GM23338 (cell line): ENCODE results near the gene CTNNA2. TPM values are rescaled to one million over a fixed set of nuclear protein-coding genes. Genes with fewer than 3 reads are reported as not detected.

Experiments
- ATAC-seq: fragments of 200-7000 bp; cut with Tn5 transposase; 3 replicates; pipeline ENCODE4 v1.9.1; 2020
- DNase-seq: peaks from one replicate; pipeline ENCODE4 v3.0.0-alpha.2; 2015; ENCODE audit warnings: low spot score
- H2AFZ ChIP-seq: fragments of 200-600 bp; sonication (generic); 2 replicates; pipeline ENCODE4 v1.8.0; 2016; ENCODE audit warnings: antibody characterized with exemption, mild to moderate bottlenecking, moderate library complexity
- H3F3A ChIP-seq: fragments of 200-600 bp; sonication (generic); replicated peaks from 2 replicates; pipeline ENCODE4 v1.8.0; 2017; ENCODE audit warnings: antibody characterized with exemption, mixed run types, low read depth
- H3K27ac ChIP-seq: fragments of 200-600 bp; sonication (generic); 2 replicates; pipeline ENCODE4 v1.6.1; 2016; ENCODE audit warnings: low read depth
- H3K27me3 ChIP-seq: fragments of 200-600 bp; sonication (generic); 2 replicates; pipeline ENCODE4 v1.8.0; 2016; ENCODE audit warnings: mild to moderate bottlenecking, mixed run types, moderate library complexity; ENCODE audit not compliant: insufficient read depth
- H3K36me3 ChIP-seq: fragments of 200-600 bp; sonication (generic); 2 replicates; pipeline ENCODE4 v1.8.0; 2016; ENCODE audit warnings: mild to moderate bottlenecking; ENCODE audit not compliant: insufficient read depth
- H3K4me1 ChIP-seq: fragments of 200-600 bp; sonication (generic); 2 replicates; pipeline ENCODE4 v1.8.0; 2016; ENCODE audit warnings: mild to moderate bottlenecking, moderate library complexity; ENCODE audit not compliant: insufficient read depth
- H3K4me2 ChIP-seq: fragments of 200-600 bp; sonication (generic); 2 replicates; pipeline ENCODE4 v1.7.1; 2017; ENCODE audit warnings: mixed run types
- H3K4me3 ChIP-seq: fragments of 200-600 bp; sonication (generic); 2 replicates; pipeline ENCODE4 v1.6.1; 2016; ENCODE audit warnings: mixed run types
- H3K79me2 ChIP-seq: fragments of 200-600 bp; sonication (generic); replicated peaks from 2 replicates; pipeline ENCODE4 v1.8.0; 2017; ENCODE audit warnings: mild to moderate bottlenecking; ENCODE audit not compliant: insufficient read depth
- H3K9me2 ChIP-seq: fragments of 200-600 bp; sonication (generic); 2 replicates; pipeline ENCODE4 v1.8.0; 2017; ENCODE audit not compliant: insufficient read depth
- H4K20me1 ChIP-seq: fragments of 200-600 bp; sonication (generic); replicated peaks from 2 replicates; pipeline ENCODE4 v1.8.0; 2017; ENCODE audit warnings: mild to moderate bottlenecking; ENCODE audit not compliant: insufficient read depth
- H3K27ac Mint-ChIP-seq: 2 replicates; pipeline ENCODE4 v1.8.0; 2020; ENCODE audit warnings: inconsistent platforms, mild to moderate bottlenecking, moderate library complexity, mixed read lengths
- H3K27me3 Mint-ChIP-seq: 3 replicates; pipeline ENCODE4 v1.8.0; 2022; ENCODE audit warnings: low read depth, mild to moderate bottlenecking, moderate library complexity, mixed read lengths, inconsistent platforms; ENCODE audit not compliant: insufficient read depth, poor library complexity
- H3K36me3 Mint-ChIP-seq: 3 replicates; pipeline ENCODE4 v1.8.0; 2021; ENCODE audit warnings: low read depth, mild to moderate bottlenecking, inconsistent platforms, moderate library complexity, mixed read lengths
- H3K4me1 Mint-ChIP-seq: 3 replicates; pipeline ENCODE4 v1.8.0; 2020; ENCODE audit warnings: mild to moderate bottlenecking, inconsistent platforms, mixed read lengths
- H3K4me3 Mint-ChIP-seq: 3 replicates; pipeline ENCODE4 v1.8.0; 2021; ENCODE audit warnings: moderate library complexity, mild to moderate bottlenecking, inconsistent platforms, mixed read lengths
- H3K9me3 Mint-ChIP-seq: 3 replicates; pipeline ENCODE4 v1.8.0; 2020; ENCODE audit warnings: moderate library complexity, mild to moderate bottlenecking, inconsistent platforms, mixed read lengths
- ETS1 ChIP-seq: IDR thresholded peaks from 2 replicates; pipeline ENCODE4 v1.6.1; 2016; ENCODE audit warnings: antibody characterized with exemption
- EZH2 ChIP-seq: fragments of 200-600 bp; sonication (generic); IDR thresholded peaks from one replicate; pipeline ENCODE4 v1.8.0; 2017; ENCODE audit warnings: antibody characterized with exemption, mild to moderate bottlenecking, low read depth; ENCODE audit not compliant: unreplicated experiment
- EZH2phosphoT487 ChIP-seq: fragments of 200-600 bp; sonication (generic); IDR thresholded peaks from one replicate; pipeline ENCODE4 v1.8.1; 2018; ENCODE audit warnings: antibody characterized with exemption; ENCODE audit not compliant: unreplicated experiment
- NANOG ChIP-seq: IDR thresholded peaks from 2 replicates; pipeline ENCODE4 v1.6.1; 2016; ENCODE audit warnings: antibody characterized with exemption, borderline replicate concordance
- POLR2AphosphoS5 ChIP-seq: IDR thresholded peaks from 2 replicates; pipeline ENCODE4 v1.6.1; 2016; ENCODE audit warnings: antibody characterized with exemption, low read depth
- REST ChIP-seq: IDR thresholded peaks from one replicate; pipeline ENCODE4 v1.6.1; 2018; ENCODE audit warnings: antibody characterized with exemption; ENCODE audit not compliant: unreplicated experiment
- ZNF462 ChIP-seq: fragments of 250-450 bp; sonication (Bioruptor Pico); IDR thresholded peaks from 2 replicates; pipeline ENCODE4 v1.5.0; 2020; ENCODE audit warnings: mild to moderate bottlenecking, moderate library complexity
- polyA plus RNA-seq: library from polyadenylated mRNA; unstranded; fragments of >200 nt; fragmentation: Nextera tagmentation; extraction: Ambion mirVana; gene quantifications from 2 replicates; pipeline ENCODE4 v1.2.1, GENCODE V29; 2016
- total RNA-seq: library from RNA; depleted of rRNA; stranded (reverse); fragments of >200 nt; shearing (Covaris generic); gene quantifications from 2 replicates; pipeline ENCODE4 v1.2.3, GENCODE V29; 2014

CTNNA2 gene
- total and polyA plus RNA-seq, 2 experiments from 2014 or later, result 6.4 to 15.6 TPM

- Mint-ChIP-seq H3K27me3 (peaks cover 2% of the 10 kb centered on the region), H3K9me3 (no peaks in the 10 kb centered on the region)
- H3K79me2 ChIP-seq, result no peaks in the 10 kb centered on the region
These were observed 317.6 kb downstream of the CTNNA2 start for GRCh38 chr2:79830501-79830900.

GRCh38 chr2:79831961-79832360 lies 319.1 kb downstream of the CTNNA2 start:
- H3K36me3 Mint-ChIP-seq, result no peaks in the 10 kb centered on the region; the same call in 2 of the 3 replicates
- no peaks in the 10 kb centered on the region for H3K27me3 ChIP-seq
- H3K79me2 ChIP-seq, result no peaks in the 10 kb centered on the region
- no peak overlapping the region for H2AFZ ChIP-seq
- no peaks in the 10 kb centered on the region for H3F3A ChIP-seq
- peaks cover 55% of the 10 kb centered on the region for H3K4me1 ChIP-seq
- peak overlapping the region; percentile 98 for H3K27ac Mint-ChIP-seq
- ATAC-seq, result peak; percentile 46
- peak overlapping the region; percentile 42 for H3K4me2 ChIP-seq
- no peak overlapping the region for H3K4me3 ChIP-seq
- H3K9me2 ChIP-seq, result no peaks in the 10 kb centered on the region
- no peak for DNase-seq
- H3K4me1 Mint-ChIP-seq, result peaks cover 54% of the 10 kb centered on the region
- no peak overlapping the region for H3K4me3 Mint-ChIP-seq
- H4K20me1 ChIP-seq, result no peaks in the 10 kb centered on the region
- H3K27ac ChIP-seq, result peak overlapping the region; percentile 94
- no peaks in the 10 kb centered on the region for H3K36me3 ChIP-seq
- H3K9me3 Mint-ChIP-seq, result no peaks in the 10 kb centered on the region; the same call in 2 of the 3 replicates
- peaks cover 2% of the 10 kb centered on the region for H3K27me3 Mint-ChIP-seq
- TF ChIP-seq EZH2, result no peak
- TF ChIP-seq EZH2phosphoT487, result no peak
- no peak for TF ChIP-seq ZNF462
- TF ChIP-seq NANOG, result no peak
- no peak for TF ChIP-seq REST
- TF ChIP-seq POLR2AphosphoS5, result no peak

More at GRCh38 chr2:79830501-79830900, 317.6 kb downstream of the CTNNA2 start:
- Histone ChIP-seq H3K27me3 (no peaks in the 10 kb centered on the region), H4K20me1 (no peaks in the 10 kb centered on the region), H3K27ac (no peak overlapping the region; the same call in 1 of the 2 replicates), H2AFZ (no peak overlapping the region), H3K36me3 (no peaks in the 10 kb centered on the region), H3K4me3 (no peak overlapping the region), H3K9me2 (no peaks in the 10 kb centered on the region), H3F3A (no peaks in the 10 kb centered on the region), H3K4me1 (peaks cover 55% of the 10 kb centered on the region), H3K4me2 (no peak overlapping the region)
- Mint-ChIP-seq H3K27ac (no peak overlapping the region; the same call in 1 of the 2 replicates), H3K4me1 (peaks cover 46% of the 10 kb centered on the region), H3K4me3 (no peak overlapping the region), H3K36me3 (no peaks in the 10 kb centered on the region; the same call in 2 of the 3 replicates)
- TF ChIP-seq ETS1, result no peak
- no peak for ATAC-seq
- DNase-seq, result no peak
